ENCODE measurements around the gene SNAPC4. TPM values are rescaled to one million over a fixed set of nuclear protein-coding genes. Genes with fewer than 3 reads are reported as not detected.

Gene SNAPC4
- total RNA-seq, 1 experiment from 2014 or later = 7.5 TPM

DNA sequence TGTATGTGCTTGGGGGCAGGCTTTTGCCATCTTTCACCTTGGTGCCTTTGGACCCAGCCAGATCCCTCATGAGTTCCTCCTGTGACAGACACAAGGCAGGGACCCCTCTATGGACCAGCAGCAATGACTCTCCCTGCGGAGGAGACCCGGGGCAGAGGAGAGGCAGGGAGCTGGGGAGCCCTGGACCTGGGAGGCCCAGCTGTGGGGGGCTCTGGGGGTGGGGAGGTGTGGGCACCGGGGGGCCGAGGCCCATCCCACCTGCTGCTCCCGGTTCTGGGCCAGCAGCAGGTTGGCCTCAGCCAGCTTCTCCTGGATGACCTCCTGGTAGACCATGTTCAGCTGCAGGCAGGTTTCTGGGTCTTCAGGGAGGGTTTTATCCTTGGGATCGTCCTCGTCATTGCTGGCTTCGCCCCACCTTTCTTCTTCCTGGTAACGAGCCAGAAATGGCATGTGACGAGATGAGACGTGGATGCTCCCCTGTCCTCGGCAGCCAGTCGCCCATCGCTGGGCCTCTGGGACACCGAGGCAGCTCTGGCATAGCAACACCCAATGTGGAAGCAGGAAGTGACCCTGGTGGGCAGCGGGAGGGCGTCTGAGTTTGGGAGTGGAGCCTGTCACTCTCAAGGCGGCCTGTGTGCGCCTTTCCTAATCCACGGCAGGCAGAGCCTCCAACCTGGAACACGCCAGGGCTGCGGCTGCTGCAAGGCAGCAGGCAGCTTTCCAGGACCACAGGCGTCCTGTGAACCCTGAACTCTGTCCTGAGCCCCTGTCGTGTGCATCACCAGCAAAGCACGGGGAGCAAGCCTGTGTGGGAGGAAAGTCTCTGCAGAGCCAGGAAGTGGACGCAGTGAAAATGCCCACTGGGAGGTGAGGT is 4.4 kb downstream of the SNAPC4 start:
- Histone ChIP-seq H3K27me3 (ENCODE audit: low read length) (no peaks in the 10 kb centered on the region), H3K4me1 (ENCODE audit: insufficient read depth, low read length) (peaks cover 12% of the 10 kb centered on the region), H3K9me3 (ENCODE audit: low read length) (no peaks in the 10 kb centered on the region), H2AFZ (ENCODE audit: low read length) (no peak overlapping the region), H3K9me2 (replicated peaks; ENCODE audit: low read length) (no peaks in the 10 kb centered on the region), H3K9ac (ENCODE audit: low read length) (no peak overlapping the region), H3F3A (ENCODE audit: low read length, unreplicated experiment) (no peaks in the 10 kb centered on the region), H3K4me3 (ENCODE audit: low read length) (no peak overlapping the region), H3K36me3 (ENCODE audit: low read depth, low read length) (peaks cover 7% of the 10 kb centered on the region), H4K20me1 (ENCODE audit: low read length) (no peaks in the 10 kb centered on the region), H3K27ac (ENCODE audit: low read length) (no peak overlapping the region), H3K4me2 (ENCODE audit: low read length) (no peak overlapping the region), H3K79me2 (ENCODE audit: low read length) (peaks cover 23% of the 10 kb centered on the region)
- DNase-seq (no peak), ATAC-seq (no peak)
- intact Hi-C loops (cut with micrococcal nuclease) = no loop called here
- BruUV-seq (replicated peaks) = no TSS peak
- ChIA-PET CTCF (no interaction called here), POLR2A (ENCODE audit: unreplicated experiment) (no interaction called here)
- TF ChIP-seq EZH2 (IDR thresholded peaks at IDR 0.05; ENCODE audit: low read length, unreplicated experiment) (no peak), CTCF (conservative IDR thresholded peaks at IDR 0.05; ENCODE audit: low read depth, low read length) (no peak), EZH2phosphoT487 (IDR thresholded peaks at IDR 0.05; ENCODE audit: borderline replicate concordance, low read length) (no peak)

DNA sequence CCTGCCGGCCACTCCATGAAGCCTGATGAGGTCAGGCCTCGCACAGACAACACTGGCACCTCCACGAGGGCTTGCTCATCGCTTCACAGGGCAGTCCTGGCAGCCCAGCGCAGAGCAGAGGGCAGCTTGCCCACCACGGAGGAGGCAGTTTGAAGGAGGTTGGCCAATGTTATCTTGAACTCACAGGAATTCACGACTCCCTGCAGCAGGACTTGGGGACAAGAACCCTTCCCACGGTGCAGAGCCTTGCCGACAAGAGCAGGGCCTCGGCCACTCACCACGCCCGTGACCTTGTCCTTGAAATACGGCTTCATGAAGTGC is 5.0 kb downstream of the SNAPC4 start:
- no peak for ATAC-seq
- no TSS peak for BruUV-seq (replicated peaks)
- no peak for DNase-seq

More for the DNA sequence above, 5.0 kb downstream of the SNAPC4 start:
- Histone ChIP-seq H3K4me1 (ENCODE audit: insufficient read depth, low read length) (peaks cover 8% of the 10 kb centered on the region), H3K27me3 (ENCODE audit: low read length) (no peaks in the 10 kb centered on the region), H3K9me3 (ENCODE audit: low read length) (no peaks in the 10 kb centered on the region), H3F3A (ENCODE audit: low read length, unreplicated experiment) (no peaks in the 10 kb centered on the region), H3K79me2 (ENCODE audit: low read length) (peaks cover 23% of the 10 kb centered on the region), H3K27ac (ENCODE audit: low read length) (no peak overlapping the region), H4K20me1 (ENCODE audit: low read length) (no peaks in the 10 kb centered on the region), H3K9ac (ENCODE audit: low read length) (no peak overlapping the region), H3K9me2 (replicated peaks; ENCODE audit: low read length) (no peaks in the 10 kb centered on the region), H3K4me3 (ENCODE audit: low read length) (no peak overlapping the region), H3K4me2 (ENCODE audit: low read length) (no peak overlapping the region), H3K36me3 (ENCODE audit: low read depth, low read length) (peaks cover 7% of the 10 kb centered on the region), H2AFZ (ENCODE audit: low read length) (no peak overlapping the region)
- ChIA-PET POLR2A (ENCODE audit: unreplicated experiment) (no interaction called here), CTCF (no interaction called here)
- TF ChIP-seq EZH2 (IDR thresholded peaks at IDR 0.05; ENCODE audit: low read length, unreplicated experiment) = no peak
- TF ChIP-seq CTCF (conservative IDR thresholded peaks at IDR 0.05; ENCODE audit: low read depth, low read length) = no peak
- no peak for TF ChIP-seq EZH2phosphoT487 (IDR thresholded peaks at IDR 0.05; ENCODE audit: borderline replicate concordance, low read length)
- intact Hi-C loops (cut with micrococcal nuclease) = no loop called here
